CD14-positive monocyte (primary cell): ENCODE results near the gene SMPD2. TPM values are rescaled to one million over a fixed set of nuclear protein-coding genes. Genes with fewer than 3 reads are reported as not detected.

Source experiments
- DNase-seq, 3 donors: peaks; one replicate each; pipeline ENCODE4 v3.0.0-alpha.2; 2011 to 2022
- H2AFZ ChIP-seq: 2 replicates; pipeline ENCODE4 v1.6.0; 2012; ENCODE audit warnings: mild to moderate bottlenecking, low read depth, low read length, inconsistent platforms; ENCODE audit not compliant: insufficient read depth, poor library complexity, severe bottlenecking
- H3K27ac ChIP-seq, 2 donors: 1 replicate in 1 of 2; 2 replicates in 1 of 2; pipeline ENCODE4 v1.5.1; 2012 to 2013; ENCODE audit warnings: low read length in 2 of 2, control low read depth in 1 of 2, inconsistent platforms in 1 of 2, low read depth in 1 of 2, mild to moderate bottlenecking in 1 of 2
- H3K27me3 ChIP-seq, 2 donors: one replicate each; pipeline versions ENCODE4 v1.6.0 to v1.6.1; 2011 to 2013; ENCODE audit warnings: low read length in 2 of 2; ENCODE audit not compliant: control insufficient read depth in 2 of 2, insufficient read depth in 2 of 2
- H3K36me3 ChIP-seq, 2 donors: replicated peaks in 1 of 2; 1 replicate in 1 of 2; 2 replicates in 1 of 2; pipeline versions ENCODE4 v1.5.1 to v1.6.1; 2012 to 2013; ENCODE audit warnings: low read length in 2 of 2, control low read depth in 1 of 2, inconsistent platforms in 1 of 2, mild to moderate bottlenecking in 1 of 2; ENCODE audit not compliant: insufficient read depth in 2 of 2, control insufficient read depth in 1 of 2
- H3K4me1 ChIP-seq, 2 donors: 1 replicate in 1 of 2; 2 replicates in 1 of 2; pipeline versions ENCODE4 v1.5.1 to v1.6.1; 2012 to 2013; ENCODE audit warnings: low read length in 2 of 2, control low read depth in 1 of 2, inconsistent platforms in 1 of 2, mild to moderate bottlenecking in 1 of 2, moderate library complexity in 1 of 2; ENCODE audit not compliant: insufficient read depth in 2 of 2, control insufficient read depth in 1 of 2
- H3K4me2 ChIP-seq: replicated peaks from 2 replicates; pipeline ENCODE3; 2012; ENCODE audit warnings: low read length, moderate library complexity, mild to moderate bottlenecking; ENCODE audit not compliant: poor library complexity, severe bottlenecking; ENCODE audit errors: extremely low read depth
- H3K4me3 ChIP-seq, 3 experiments: fragments of 200-600 bp in 1 of 3; sonication (generic) in 1 of 3; replicated peaks in 1 of 3; 1 replicate in 2 of 3; 2 replicates in 1 of 3; pipeline ENCODE4 v1.5.1; 2011 to 2013; ENCODE audit warnings: low read length in 3 of 3, mild to moderate bottlenecking in 3 of 3, control low read depth in 2 of 3, low read depth in 2 of 3, inconsistent platforms in 1 of 3, moderate library complexity in 1 of 3
- H3K79me2 ChIP-seq: 2 replicates; pipeline ENCODE4 v1.6.0; 2012; ENCODE audit warnings: mild to moderate bottlenecking, control low read depth, inconsistent platforms, low read length, moderate library complexity; ENCODE audit not compliant: insufficient read depth
- H3K9ac ChIP-seq: 2 replicates; pipeline ENCODE4 v1.6.0; 2017; ENCODE audit warnings: low read length, mild to moderate bottlenecking; ENCODE audit not compliant: insufficient read depth, poor library complexity, severe bottlenecking
- H3K9me3 ChIP-seq, 2 donors: replicated peaks in 1 of 2; 1 replicate in 1 of 2; 2 replicates in 1 of 2; pipeline versions ENCODE4 v1.5.1 to v1.6.1; 2012 to 2013; ENCODE audit warnings: low read length in 2 of 2, control low read depth in 1 of 2; ENCODE audit not compliant: control insufficient read depth in 1 of 2, insufficient read depth in 1 of 2
- H4K20me1 ChIP-seq: 2 replicates; pipeline ENCODE4 v1.6.0; 2012; ENCODE audit warnings: mild to moderate bottlenecking, low read length, control low read depth, moderate library complexity; ENCODE audit not compliant: insufficient read depth
- H3K27ac Mint-ChIP-seq, 7 donors: one replicate each; pipeline ENCODE4 v1.8.0; 2020; ENCODE audit warnings: mild to moderate bottlenecking in 7 of 7, mixed read lengths in 7 of 7, moderate library complexity in 6 of 7, inconsistent platforms in 2 of 7
- H3K27me3 Mint-ChIP-seq, 3 donors: one replicate each; pipeline ENCODE4 v1.8.0; 2021 to 2022; ENCODE audit warnings: low read depth in 3 of 3, mild to moderate bottlenecking in 3 of 3, mixed read lengths in 3 of 3, moderate library complexity in 3 of 3, inconsistent platforms in 1 of 3
- H3K36me3 Mint-ChIP-seq, 2 donors: one replicate each; pipeline ENCODE4 v1.8.0; 2020; ENCODE audit warnings: mixed read lengths in 2 of 2, inconsistent platforms in 1 of 2, mild to moderate bottlenecking in 1 of 2
- H3K4me1 Mint-ChIP-seq: one replicate; pipeline ENCODE4 v1.8.0; 2020; ENCODE audit warnings: mild to moderate bottlenecking, mixed read lengths
- H3K4me3 Mint-ChIP-seq, 2 donors: one replicate each; pipeline ENCODE4 v1.8.0; 2020; ENCODE audit warnings: mild to moderate bottlenecking in 2 of 2, mixed read lengths in 2 of 2, moderate library complexity in 1 of 2
- H3K9me3 Mint-ChIP-seq, 7 donors: one replicate each; pipeline ENCODE4 v1.8.0; 2020 to 2022; ENCODE audit warnings: mixed read lengths in 7 of 7, mild to moderate bottlenecking in 6 of 7, moderate library complexity in 6 of 7, inconsistent platforms in 2 of 7
- WGBS: methylation state at CpG from one replicate; pipeline ENCODE4 v1.1.5; 2013; ENCODE audit warnings: missing lambda C conversion rate; ENCODE audit not compliant: insufficient coverage; 5-methylcytosine and 5-hydroxymethylcytosine counted together
- intact Hi-C, 2 donors: fragments of 100-400 bp; cut with micrococcal nuclease; formaldehyde crosslinking; loops; one replicate each; pipeline versions ENCODE4 v1.15.0 to v1.15.1; 2023
- polyA plus RNA-seq, 3 donors: library from polyadenylated mRNA; depleted of rRNA in 1 of 3; unstranded in 2 of 3; stranded (reverse) in 1 of 3; fragments of 300-500 nt in 2 of 3; fragments of >200 nt in 1 of 3; fragmentation: Illumina TruSeq in 2 of 3; gene quantifications; 1 replicate in 2 of 3; 2 replicates in 1 of 3; pipeline ENCODE4 v1.2.3, GENCODE V29; 2012 to 2021
- TF ChIP-seq, protein P1 (sequence below): fragments of 200-600 bp; IDR thresholded peaks from one replicate; pipeline ENCODE4 v1.8.0; 2022; ENCODE audit warnings: antibody characterized with exemption, mild to moderate bottlenecking

Gene SMPD2
- polyA plus RNA-seq, 3 donors, result 9.5 to 14.3 (median 12.3) TPM

DNA sequence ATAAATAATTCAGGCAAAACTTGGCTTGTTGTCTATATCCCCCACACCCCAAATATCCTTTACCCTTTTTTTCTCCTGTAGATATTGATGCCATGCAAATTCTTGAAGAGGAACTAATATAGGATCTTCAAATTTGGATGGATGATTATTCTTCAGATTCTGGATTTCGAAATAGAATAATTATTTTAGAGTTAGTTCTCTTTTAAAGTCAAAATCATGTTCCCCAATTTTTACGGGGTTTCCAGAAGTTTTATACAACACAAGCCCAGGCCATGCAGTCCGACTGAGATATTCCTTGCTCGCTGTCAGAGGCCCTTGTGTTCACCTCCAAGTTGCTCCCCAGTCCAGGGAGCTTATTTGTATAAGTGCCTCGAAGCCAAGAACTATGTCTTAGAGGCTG is 4.5 kb upstream of the SMPD2 start:
- H3K9me3 Mint-ChIP-seq, result no peaks in the 10 kb centered on the region
- H3K36me3 Mint-ChIP-seq, result no peaks in the 10 kb centered on the region
- TF ChIP-seq, protein P1, sequence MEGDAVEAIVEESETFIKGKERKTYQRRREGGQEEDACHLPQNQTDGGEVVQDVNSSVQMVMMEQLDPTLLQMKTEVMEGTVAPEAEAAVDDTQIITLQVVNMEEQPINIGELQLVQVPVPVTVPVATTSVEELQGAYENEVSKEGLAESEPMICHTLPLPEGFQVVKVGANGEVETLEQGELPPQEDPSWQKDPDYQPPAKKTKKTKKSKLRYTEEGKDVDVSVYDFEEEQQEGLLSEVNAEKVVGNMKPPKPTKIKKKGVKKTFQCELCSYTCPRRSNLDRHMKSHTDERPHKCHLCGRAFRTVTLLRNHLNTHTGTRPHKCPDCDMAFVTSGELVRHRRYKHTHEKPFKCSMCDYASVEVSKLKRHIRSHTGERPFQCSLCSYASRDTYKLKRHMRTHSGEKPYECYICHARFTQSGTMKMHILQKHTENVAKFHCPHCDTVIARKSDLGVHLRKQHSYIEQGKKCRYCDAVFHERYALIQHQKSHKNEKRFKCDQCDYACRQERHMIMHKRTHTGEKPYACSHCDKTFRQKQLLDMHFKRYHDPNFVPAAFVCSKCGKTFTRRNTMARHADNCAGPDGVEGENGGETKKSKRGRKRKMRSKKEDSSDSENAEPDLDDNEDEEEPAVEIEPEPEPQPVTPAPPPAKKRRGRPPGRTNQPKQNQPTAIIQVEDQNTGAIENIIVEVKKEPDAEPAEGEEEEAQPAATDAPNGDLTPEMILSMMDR, result no peak
- no peak overlapping the region for H3K4me3 ChIP-seq
- H3K36me3 ChIP-seq, result no peaks in the 10 kb centered on the region
- no peaks in the 10 kb centered on the region for H4K20me1 ChIP-seq
- H3K4me1 ChIP-seq, result peaks cover 10 to 18% of the 10 kb centered on the region in 2 donors
- no peak overlapping the region for H3K9ac ChIP-seq
- no peaks in the 10 kb centered on the region for H3K79me2 ChIP-seq
- peak overlapping the region in 1 of 7 donors; percentile 49 for H3K27ac Mint-ChIP-seq
- intact Hi-C loops, result loop anchor here in 1 of 2 donors (5.0 kb wide), 1 partner anchor 249 kb away; no protein-coding TSS in a partner anchor
- no peaks in the 10 kb centered on the region for H3K9me3 ChIP-seq
- DNase-seq, result peak in 1 of 3 donors; percentile 18
- no peak overlapping the region for H3K4me3 Mint-ChIP-seq
- H3K27me3 Mint-ChIP-seq, result peaks cover 2 to 10% (median 4%) of the 10 kb centered on the region in 3 donors
- WGBS, result 64% methylated on average over 4 of the region's 5 CpGs
- H3K4me2 ChIP-seq, result no peak overlapping the region
- H2AFZ ChIP-seq, result no peak overlapping the region
- no peak overlapping the region for H3K27ac ChIP-seq
- H3K4me1 Mint-ChIP-seq, result peaks cover 19% of the 10 kb centered on the region
- peaks cover 0 to 4% of the 10 kb centered on the region in 2 donors for H3K27me3 ChIP-seq

DNA sequence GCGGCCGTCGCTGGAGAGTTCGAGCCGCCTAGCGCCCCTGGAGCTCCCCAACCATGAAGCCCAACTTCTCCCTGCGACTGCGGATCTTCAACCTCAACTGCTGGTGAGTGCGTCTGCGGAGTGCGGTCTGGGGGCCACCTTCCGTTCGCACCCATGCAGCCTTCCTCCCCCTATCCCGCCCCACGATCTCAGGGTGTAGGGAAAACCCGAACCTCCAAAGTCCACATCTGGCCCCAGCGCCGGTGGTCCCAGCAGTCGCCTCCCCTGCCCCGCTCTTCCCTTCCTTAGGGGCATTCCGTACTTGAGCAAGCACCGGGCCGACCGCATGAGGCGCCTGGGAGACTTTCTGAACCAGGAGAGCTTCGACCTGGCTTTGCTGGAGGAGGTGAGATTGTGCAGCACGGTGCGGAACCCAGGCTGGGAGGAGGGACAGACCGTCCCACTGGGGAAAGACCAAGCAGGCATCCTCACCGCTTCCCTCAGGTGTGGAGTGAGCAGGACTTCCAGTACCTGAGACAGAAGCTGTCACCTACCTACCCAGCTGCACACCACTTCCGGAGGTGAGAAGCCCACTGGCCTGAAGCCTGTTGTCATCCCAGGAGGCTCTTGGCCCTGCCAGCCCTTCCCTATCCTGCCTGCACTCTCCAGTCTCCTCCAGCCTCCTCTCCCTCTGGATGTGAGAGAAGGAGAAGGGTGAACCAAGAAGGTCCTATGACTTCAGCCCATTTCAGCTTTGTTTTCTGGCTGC is 719 bp downstream of the SMPD2 start:
- peaks cover 40% of the 10 kb centered on the region for H4K20me1 ChIP-seq
- intact Hi-C loops, result loop anchor here (2.0 to 5.0 kb wide), 2 partner anchors 41 to 56 kb away; partner anchors contain the start of gene ZBTB24 (in 2 of the 2)
- TF ChIP-seq, protein P1, result peak; percentile 9
- peak; percentile 52 to 78 (median 54) for DNase-seq
- H3K36me3 ChIP-seq, result peaks cover 28 to 37% of the 10 kb centered on the region in 2 donors
- peaks cover 35 to 38% of the 10 kb centered on the region in 2 donors for H3K36me3 Mint-ChIP-seq
- peak overlapping the region; percentile 96 for H3K4me3 Mint-ChIP-seq
- WGBS, result 0% methylated on average over 17 of the region's 31 CpGs
- peaks cover 1 to 9% (median 4%) of the 10 kb centered on the region in 3 donors for H3K27me3 Mint-ChIP-seq
- peaks cover 6% of the 10 kb centered on the region for H3K79me2 ChIP-seq
- peaks cover 28% of the 10 kb centered on the region for H3K4me1 Mint-ChIP-seq
- peak overlapping the region; percentile 87 to 97 (median 92) for H3K27ac Mint-ChIP-seq
- peak overlapping the region; percentile 52 to 87 (median 71) for H3K4me3 ChIP-seq
- H2AFZ ChIP-seq, result peak overlapping the region; percentile 92
- peaks cover 0 to 4% of the 10 kb centered on the region in 2 donors for H3K27me3 ChIP-seq
- no peaks in the 10 kb centered on the region for H3K9me3 ChIP-seq
- H3K27ac ChIP-seq, result peak overlapping the region; percentile 53 to 85
- H3K4me1 ChIP-seq, result peaks cover 18 to 27% of the 10 kb centered on the region in 2 donors
- no peaks in the 10 kb centered on the region for H3K9me3 Mint-ChIP-seq
- H3K9ac ChIP-seq, result peak overlapping the region; percentile 92
- H3K4me2 ChIP-seq, result peak overlapping the region; percentile 93
